GM15510 (cell line): ENCODE data around the gene SNAPC4.

Source experiments
- POLR2A ChIP-seq: IDR thresholded peaks from 3 replicates; pipeline ENCODE4 v1.6.1; 2011; ENCODE audit warnings: borderline replicate concordance; ENCODE audit not compliant: insufficient read length; ENCODE audit errors: extremely low read depth

Gene SNAPC4

DNA sequence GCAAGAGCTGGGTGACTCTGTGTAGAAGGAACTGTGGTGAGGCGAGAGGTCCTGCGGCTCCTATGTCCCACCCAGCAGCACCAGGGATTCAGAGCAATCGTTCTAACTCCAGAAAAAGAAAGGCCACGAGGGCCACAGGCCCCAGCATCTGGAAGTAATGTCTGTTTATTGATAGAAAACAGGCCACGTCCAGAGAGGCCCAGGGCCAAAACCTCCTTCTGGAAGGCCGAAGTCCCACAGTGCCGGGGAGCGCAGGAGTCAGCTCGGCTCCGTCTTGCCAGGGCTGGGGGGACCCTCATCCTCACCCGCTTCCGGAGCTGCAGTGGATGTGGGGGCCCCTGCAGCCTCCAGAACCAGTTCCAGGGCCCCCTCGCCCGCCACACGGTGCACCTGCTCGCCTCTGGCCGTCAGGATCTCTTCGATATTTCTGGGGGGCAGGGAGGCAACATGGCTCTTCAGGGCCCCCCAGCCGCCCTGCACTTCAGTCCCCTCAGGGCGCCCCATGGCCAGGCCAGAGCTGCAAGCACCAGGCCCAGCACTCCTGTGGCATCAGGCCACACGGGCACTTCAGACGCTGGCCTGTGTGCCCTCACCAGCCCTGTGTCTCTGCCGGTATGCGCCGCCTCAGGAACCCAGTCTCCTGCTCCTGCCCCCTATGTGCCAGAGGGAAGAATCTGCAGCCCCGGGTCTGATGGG is 38.1 kb downstream of the SNAPC4 start:
- no peak for TF ChIP-seq POLR2A

DNA sequence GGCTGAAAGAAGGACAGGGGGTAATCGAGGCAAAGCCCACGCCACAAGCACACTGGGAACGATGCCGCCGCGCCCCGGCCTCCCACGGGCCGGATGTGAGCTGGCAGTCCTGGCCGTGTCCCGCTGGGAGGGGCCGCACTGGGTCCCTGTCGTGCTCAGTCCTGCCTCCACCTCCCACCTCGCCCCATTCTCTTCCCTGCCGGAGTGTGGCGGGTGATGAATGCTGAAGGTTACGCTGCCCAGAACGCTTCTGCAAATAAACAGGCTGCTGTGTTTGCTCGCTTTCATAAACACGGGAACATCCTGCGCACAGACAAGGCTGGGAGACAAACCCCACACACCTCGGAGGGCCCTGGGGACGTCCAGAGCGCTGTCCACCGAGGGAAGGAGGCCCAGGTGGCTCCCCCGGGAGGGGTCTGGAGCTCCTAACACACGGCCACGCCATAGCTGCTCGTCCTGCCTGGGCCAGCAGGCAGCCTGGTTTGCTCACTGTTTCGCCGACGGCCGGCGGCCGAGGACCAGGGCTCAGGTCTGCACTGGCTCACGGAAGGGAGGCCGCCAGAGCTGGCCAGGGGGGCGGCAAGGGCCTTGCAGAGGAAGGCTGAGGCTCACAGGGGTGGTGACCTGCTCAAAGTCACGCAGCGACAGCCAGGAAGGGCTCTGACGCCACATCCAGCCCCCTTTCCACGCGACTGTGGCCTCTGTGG is 38.8 kb downstream of the SNAPC4 start:
- TF ChIP-seq POLR2A, result no peak

DNA sequence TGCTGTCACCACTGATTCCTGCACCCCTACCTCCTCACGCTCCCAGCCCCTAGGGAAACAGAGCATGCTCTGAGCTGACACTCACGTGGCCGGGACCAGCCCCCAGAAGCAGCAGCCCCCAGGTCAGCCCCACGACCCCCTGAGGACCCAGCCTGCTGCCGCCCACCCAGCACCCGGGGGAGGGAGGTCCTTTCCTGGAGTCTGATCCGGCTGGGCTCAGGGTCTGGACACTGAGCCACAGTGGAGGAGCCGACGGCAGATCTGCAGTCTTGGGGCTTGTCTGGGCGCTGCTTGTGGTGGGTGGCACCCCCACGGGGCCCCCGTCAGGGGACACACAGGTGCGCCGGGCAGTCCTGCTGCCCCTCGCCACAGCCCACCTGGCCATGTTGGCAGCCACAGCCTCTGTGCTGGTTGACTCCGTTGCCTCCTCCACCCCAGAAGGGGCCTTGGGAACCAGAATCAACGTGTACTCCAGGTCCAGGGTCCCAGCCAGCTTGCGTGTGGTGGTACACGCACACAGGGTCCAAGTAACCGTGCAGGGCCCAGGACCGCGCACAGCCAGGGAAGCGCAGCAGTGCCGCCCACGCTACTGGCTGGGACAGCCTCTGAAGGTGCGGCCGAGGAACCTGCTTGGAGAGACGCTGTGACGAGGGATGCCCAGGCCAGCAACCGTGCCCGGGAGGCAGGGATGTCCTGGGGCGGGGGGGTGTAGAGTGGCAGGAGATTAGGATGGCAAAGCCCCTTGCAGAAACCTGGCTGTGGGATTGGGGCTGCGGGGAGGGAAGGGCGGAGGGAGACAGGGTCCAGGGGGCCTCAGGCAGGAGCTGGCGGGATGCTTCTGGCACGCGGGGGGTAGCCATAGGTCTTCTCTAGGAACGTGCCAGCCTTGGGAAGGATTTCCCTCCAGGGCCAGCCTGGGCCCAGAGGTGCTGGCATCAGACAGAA is 39.9 kb downstream of the SNAPC4 start:
- no peak for TF ChIP-seq POLR2A

DNA sequence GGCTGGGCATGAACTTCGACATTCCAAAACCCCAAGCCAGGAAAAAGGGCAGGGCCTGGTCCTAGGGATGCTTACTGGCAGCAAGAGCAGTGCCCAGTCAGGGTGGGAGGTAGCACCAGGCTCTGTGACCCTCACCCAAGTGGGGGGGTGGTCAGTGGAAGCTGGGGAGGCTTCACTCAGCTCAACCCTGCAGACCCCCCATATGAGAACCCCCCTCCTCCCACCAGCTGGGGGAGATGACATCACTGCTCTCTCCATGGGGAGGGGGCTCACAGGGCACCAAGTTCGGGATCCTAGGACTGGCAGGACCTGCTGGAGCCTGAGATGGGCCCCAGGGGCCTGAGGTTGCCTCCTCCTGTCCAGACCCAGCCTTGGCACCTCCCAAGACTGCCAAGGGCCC is 41.1 kb downstream of the SNAPC4 start:
- no peak for TF ChIP-seq POLR2A

DNA sequence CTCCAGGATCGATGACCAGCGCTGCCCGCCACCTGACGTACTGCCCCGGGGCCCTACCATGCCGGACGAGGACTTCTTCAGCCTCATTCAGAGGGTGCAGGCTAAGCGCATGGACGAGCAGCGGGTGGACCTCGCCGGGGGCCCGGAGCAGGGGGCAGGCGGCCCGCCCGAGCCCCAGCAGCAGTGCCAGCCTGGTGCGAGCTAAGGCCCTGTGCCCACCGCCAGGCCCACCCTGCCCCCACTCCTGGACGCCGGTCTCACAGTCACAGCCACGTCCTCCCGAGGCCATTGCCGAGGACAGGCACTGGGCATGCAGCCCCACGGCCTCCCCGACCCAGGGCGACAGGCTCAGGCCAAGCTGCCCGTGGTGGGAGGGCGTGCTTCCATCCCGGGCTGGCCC is 42.0 kb downstream of the SNAPC4 start:
- TF ChIP-seq POLR2A, result no peak

DNA sequence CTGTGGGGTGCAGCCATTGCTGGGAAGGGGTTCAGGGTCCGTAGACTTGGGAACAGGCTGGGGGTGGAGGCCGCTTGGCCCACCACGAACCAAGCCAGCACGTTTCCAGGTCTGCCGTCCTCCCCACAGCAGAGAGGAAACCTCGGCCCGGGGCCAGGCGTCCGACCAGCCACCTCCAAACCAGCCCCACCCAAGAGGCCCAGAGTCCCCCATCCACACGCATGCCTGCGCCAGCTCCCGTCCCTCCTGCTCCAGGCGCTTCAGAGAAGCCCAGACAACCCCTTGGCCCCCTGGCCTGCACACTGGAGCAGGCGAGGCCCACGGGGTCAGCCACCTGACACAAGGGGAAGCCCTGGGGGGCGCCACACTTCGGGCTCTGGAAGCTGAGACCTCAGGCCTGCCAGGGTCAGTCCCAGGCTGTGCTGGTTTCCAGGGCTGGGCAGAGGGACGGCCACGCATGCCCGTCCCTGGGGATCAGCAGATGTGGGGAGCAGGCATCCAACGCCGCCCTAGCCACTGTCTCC is 42.7 kb downstream of the SNAPC4 start:
- TF ChIP-seq POLR2A, result no peak

DNA sequence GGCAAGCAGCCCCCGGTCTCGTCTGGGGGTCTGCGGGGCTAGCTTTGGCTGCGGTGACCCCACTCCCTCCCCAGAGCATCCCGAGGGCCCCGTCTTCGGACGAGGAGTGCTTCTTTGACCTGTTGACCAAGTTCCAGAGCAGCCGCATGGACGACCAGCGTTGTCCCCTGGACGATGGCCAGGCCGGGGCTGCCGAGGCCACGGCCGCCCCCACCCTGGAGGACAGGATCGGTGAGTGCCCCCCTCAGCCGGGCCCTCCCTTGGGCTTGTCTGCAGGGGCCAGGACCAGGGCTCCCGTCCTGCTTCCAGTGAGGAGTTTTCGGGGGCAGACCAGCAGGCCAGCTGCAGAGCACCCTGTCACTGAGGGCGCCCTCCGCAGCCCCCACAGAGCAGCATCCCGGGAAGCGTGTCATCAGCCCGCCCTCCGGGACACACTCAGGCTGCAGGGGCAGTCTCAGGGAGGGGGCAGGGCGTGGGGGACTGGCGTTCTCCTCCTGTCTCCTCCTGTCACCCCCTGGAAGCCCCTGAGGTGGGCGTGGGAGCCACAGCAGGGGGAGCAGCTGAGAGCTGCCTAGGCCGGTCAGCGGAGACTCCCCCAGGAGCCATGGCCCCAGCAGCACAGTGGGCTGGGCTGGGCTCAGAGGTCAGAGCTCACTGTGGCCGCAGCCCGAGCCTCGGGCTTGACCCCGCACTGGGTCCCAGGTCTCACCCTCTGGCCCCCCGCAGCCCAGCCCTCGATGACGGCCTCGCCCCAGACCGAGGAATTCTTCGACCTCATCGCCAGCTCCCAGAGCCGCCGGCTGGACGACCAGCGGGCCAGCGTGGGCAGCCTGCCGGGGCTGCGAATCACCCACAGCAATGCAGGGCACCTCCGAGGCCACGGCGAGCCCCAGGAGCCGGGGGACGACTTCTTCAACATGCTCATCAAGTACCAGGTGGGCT is 44.1 kb downstream of the SNAPC4 start:
- no peak for TF ChIP-seq POLR2A

DNA sequence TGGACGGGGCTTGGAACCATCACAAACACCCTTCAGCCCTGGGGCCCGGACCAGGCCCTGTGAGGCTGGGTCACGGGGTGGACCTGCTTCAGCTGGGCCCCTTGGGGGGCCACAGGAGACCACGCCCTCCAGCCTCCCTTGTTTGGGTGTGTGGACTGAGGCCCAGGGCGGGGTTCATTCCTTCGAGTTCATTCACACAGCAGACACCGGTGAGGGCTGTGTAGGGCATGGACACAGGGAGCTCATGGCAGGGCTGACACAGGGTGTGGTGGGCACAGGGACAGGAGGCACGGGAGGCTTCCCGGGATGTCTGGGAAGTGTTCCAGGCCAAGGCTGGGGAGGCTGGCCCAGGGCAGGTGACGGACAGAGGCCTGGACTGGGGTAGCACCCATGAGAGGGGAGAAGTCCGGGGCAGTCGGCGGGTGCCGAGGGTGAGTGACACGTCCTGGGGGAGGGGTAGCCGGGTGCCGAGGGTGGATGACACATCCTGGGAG is 45.3 kb downstream of the SNAPC4 start:
- no peak for TF ChIP-seq POLR2A

DNA sequence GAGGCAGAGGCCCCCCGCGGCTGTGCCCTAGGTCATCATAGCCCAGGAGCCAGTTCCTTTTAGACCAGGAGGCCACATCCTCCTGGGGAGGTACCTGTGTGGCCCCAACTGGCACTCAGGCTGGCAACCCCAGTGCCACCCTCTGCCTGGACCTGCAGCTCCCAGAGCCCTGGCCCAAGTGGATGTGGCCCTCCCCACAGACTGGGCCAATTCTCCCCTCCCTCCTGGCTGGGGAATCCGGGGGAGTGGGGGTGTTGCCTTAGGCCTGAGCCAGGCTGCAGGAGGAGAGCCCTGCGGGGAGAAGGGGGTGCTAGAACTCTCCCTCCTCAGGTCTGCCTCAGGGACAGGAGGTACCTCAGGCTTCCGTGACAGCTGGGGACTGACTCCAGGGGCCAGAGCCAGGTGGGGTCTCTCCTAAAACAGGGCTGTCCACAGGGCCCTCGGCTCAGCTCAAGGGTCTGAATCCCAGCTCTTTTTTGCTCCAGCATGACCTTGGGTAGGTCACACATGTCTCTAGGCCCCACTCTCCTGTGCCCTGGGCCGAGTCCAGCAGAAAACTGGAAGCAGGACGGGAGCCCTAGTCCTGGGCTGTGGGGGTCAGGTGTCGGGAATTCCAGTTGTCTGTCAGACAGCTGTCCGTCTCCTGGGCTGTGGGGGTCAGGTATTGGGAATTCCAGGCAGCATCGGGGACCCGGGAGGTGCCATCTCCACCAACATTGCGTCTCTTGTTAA is 46.0 kb downstream of the SNAPC4 start:
- no peak for TF ChIP-seq POLR2A

DNA sequence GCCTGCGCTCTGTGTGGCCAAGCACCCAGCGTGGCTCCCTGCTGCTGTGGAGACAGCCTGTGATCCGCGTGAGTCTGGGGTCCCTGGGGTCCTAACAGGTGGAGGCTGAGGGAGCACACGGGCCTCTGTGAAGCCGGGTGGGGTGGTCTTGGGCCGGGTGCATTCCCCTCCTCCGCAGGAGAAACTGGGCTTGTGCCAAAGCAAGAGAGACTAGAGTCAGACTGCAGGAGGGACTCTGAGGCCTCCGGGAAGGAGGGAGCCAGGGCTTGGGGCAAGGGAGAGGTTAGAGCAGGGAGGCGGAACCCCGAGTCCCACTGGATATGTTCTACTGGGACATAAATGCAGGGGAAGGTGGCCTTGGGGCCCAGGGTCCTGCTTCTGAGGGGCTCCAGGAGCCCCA is 46.9 kb downstream of the SNAPC4 start:
- no peak for TF ChIP-seq POLR2A

DNA sequence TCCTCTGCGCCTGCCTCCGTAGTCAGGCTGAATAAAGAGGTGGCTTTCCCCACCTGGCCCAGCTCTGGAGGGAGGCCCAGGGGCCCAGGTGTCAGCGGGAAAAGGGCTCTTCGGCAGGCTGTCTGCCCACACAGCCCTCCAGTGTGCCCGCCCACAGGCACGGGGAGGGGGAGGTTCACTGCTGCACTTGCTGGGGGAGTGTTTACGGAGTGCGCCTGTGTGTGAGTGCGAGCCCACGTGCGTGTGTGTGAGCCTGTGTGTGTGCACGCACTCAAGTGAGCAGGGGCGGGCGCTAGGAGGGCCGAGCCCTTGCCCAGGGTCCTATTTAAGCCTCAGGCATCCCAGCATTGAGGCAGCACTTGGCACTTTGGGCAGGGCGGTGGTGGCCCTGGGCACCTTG is 47.3 kb downstream of the SNAPC4 start:
- no peak for TF ChIP-seq POLR2A

DNA sequence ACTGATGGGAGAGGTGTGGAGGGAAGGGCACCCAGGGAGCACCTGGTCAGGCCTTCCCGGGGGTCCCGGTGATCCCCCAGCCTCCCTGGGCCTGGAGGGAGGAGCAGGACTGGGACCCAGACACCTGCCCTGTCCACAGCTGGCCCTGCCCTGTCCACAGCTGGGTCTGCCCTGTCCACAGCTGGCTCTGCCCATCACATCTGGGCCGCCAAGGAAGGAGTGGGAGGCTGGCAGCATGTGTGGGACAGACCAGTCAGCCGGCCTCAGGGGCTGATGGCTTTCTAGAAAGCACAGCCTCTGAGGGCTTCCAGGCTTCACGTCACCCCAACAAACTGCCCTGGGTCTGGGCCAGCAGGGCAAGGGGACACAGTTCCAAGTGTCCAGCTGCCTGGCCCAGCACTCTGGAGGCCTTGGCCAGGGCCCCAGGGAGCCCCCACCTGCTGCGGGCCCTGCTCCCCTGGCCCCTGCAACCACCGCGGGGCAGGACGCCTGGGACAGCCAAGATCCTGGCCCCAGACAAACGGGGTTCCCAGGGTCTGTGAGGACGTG is 48.6 kb downstream of the SNAPC4 start:
- TF ChIP-seq POLR2A, result no peak
